ENCODE results near the gene SNX25. TPM values are rescaled to one million over a fixed set of nuclear protein-coding genes. Genes with fewer than 3 reads are reported as not detected.

Gene SNX25
- total and polyA plus RNA-seq, 10 of the 15 experiments (the other 5 are each of a cell fraction or from before 2014, with no cell fraction given) = 11.2 to 117 (median 62.8) TPM

GRCh38 chr4:185334326-185334725, 124.9 kb downstream of the SNX25 start:
- DNase-seq (ENCODE audit: low read depth, low spot score) = no peak
- ChIA-PET POLR2A (interaction anchor here (1.1 to 2.2 kb wide), 3 partner anchors 9 to 24 kb away, joined by 3 to 8 read pairs (median 3); no protein-coding TSS in a partner anchor), CTCF (interaction anchor here (0.6 kb wide), 2 partner anchors 35 to 148 kb away, joined by 3 to 5 read pairs; no protein-coding TSS in a partner anchor), SMC1A (ENCODE audit: uncharacterized antibody, unreplicated experiment) (interaction anchor here (2.8 to 10.4 kb wide), 2 partner anchors 11 to 26 kb away, joined by 9 to 132 read pairs; no protein-coding TSS in a partner anchor), RAD21 (ENCODE audit: unreplicated experiment) (no interaction called here)
- no peaks in the 10 kb centered on the region for H3K27me3 ChIP-seq (replicated peaks in 1 of 2; ENCODE audit: control insufficient read depth in 2 of 2, insufficient read depth in 2 of 2, low read length in 1 of 2)
- no TSS peak for BruUV-seq (replicated peaks)
- H3K27ac ChIP-seq (ENCODE audit: control insufficient read depth, insufficient read depth) = peak overlapping the region; percentile 22; the same call in 1 of the 2 replicates
- H3K4me1 ChIP-seq (ENCODE audit: control insufficient read depth, insufficient read depth, low read length) = peaks cover 48% of the 10 kb centered on the region
- 96% methylated on average over 4 of the region's 4 CpGs for WGBS (ENCODE audit: insufficient coverage, insufficient replicate concordance, low lambda C conversion rate, missing lambda C conversion rate)
- H3K4me2 ChIP-seq (ENCODE audit: control insufficient read depth, insufficient read depth) = no peak overlapping the region
- H3K9me3 ChIP-seq (replicated peaks; ENCODE audit: control insufficient read depth, insufficient read depth, low read length) = peaks cover 7% of the 10 kb centered on the region
- intact Hi-C loops (cut with micrococcal nuclease; ENCODE audit: unreplicated experiment) = no loop called here
- in situ Hi-C loops (cut with MboI) = no loop called here
- TF ChIP-seq NR2C2 (IDR thresholded peaks at IDR 0.05; ENCODE audit: borderline replicate concordance, control insufficient read depth, insufficient read length, low read depth) = no peak
- TF ChIP-seq ZNF384 (IDR thresholded peaks at IDR 0.05; ENCODE audit: borderline replicate concordance, low read depth, low read length) = no peak
- no peak for TF ChIP-seq ZNF217 (IDR thresholded peaks at IDR 0.05)
- TF ChIP-seq LARP7 (IDR thresholded peaks at IDR 0.05) = no peak
- TF ChIP-seq BMI1 (IDR thresholded peaks at IDR 0.05; ENCODE audit: borderline replicate concordance) = no peak
- no peak for TF ChIP-seq ETV6 (conservative IDR thresholded peaks at IDR 0.05 in 1 of 2, IDR thresholded peaks at IDR 0.05 in 1 of 2; ENCODE audit: borderline replicate concordance in 1 of 2, low read depth in 1 of 2)
- TF ChIP-seq NR2C1 (IDR thresholded peaks at IDR 0.05) = no peak
- TF ChIP-seq SMARCA5 (IDR thresholded peaks at IDR 0.05) = no peak
- no peak for TF ChIP-seq SREBF1 (IDR thresholded peaks at IDR 0.05; ENCODE audit: low read length)
- TF ChIP-seq RCOR1 (conservative IDR thresholded peaks at IDR 0.05; ENCODE audit: low read depth, low read length) = no peak
- no peak for TF ChIP-seq NFXL1 (IDR thresholded peaks at IDR 0.05; ENCODE audit: borderline replicate concordance)
- TF ChIP-seq, protein P1, sequence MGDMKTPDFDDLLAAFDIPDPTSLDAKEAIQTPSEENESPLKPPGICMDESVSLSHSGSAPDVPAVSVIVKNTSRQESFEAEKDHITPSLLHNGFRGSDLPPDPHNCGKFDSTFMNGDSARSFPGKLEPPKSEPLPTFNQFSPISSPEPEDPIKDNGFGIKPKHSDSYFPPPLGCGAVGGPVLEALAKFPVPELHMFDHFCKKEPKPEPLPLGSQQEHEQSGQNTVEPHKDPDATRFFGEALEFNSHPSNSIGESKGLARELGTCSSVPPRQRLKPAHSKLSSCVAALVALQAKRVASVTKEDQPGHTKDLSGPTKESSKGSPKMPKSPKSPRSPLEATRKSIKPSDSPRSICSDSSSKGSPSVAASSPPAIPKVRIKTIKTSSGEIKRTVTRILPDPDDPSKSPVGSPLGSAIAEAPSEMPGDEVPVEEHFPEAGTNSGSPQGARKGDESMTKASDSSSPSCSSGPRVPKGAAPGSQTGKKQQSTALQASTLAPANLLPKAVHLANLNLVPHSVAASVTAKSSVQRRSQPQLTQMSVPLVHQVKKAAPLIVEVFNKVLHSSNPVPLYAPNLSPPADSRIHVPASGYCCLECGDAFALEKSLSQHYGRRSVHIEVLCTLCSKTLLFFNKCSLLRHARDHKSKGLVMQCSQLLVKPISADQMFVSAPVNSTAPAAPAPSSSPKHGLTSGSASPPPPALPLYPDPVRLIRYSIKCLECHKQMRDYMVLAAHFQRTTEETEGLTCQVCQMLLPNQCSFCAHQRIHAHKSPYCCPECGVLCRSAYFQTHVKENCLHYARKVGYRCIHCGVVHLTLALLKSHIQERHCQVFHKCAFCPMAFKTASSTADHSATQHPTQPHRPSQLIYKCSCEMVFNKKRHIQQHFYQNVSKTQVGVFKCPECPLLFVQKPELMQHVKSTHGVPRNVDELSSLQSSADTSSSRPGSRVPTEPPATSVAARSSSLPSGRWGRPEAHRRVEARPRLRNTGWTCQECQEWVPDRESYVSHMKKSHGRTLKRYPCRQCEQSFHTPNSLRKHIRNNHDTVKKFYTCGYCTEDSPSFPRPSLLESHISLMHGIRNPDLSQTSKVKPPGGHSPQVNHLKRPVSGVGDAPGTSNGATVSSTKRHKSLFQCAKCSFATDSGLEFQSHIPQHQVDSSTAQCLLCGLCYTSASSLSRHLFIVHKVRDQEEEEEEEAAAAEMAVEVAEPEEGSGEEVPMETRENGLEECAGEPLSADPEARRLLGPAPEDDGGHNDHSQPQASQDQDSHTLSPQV (IDR thresholded peaks at IDR 0.05) = no peak
- no peak for TF ChIP-seq POU2F2 (IDR thresholded peaks at IDR 0.05; ENCODE audit: borderline replicate concordance, low read depth, low read length)
- no peak for TF ChIP-seq EP300 (IDR thresholded peaks at IDR 0.05; ENCODE audit: borderline replicate concordance in 1 of 2, control insufficient read depth in 1 of 2, low read depth in 2 of 2, low read length in 2 of 2)
- TF ChIP-seq POLR2AphosphoS5 (IDR thresholded peaks at IDR 0.05; ENCODE audit: low read length) = no peak
- TF ChIP-seq NBN (IDR thresholded peaks at IDR 0.05) = no peak
- no peak for TF ChIP-seq CBX3 (IDR thresholded peaks at IDR 0.05; ENCODE audit: borderline replicate concordance, low read depth)
- TF ChIP-seq RAD51 (IDR thresholded peaks at IDR 0.05) = no peak
- H3K4me3 ChIP-seq = no peak overlapping the region
- peaks cover 23% of the 10 kb centered on the region for H3K79me2 ChIP-seq (ENCODE audit: control insufficient read depth, insufficient read depth, low read length)
- H3K36me3 ChIP-seq (ENCODE audit: control insufficient read depth in 2 of 2, insufficient read depth in 2 of 2, low read length in 1 of 2) = peaks cover under 1 to 15% of the 10 kb centered on the region in 2 experiments; a peak in 3 of 4 replicates
- no peak overlapping the region for H3K9ac ChIP-seq (ENCODE audit: control insufficient read depth, insufficient read depth, low read length)
- ATAC-seq = no peak
- H4K20me1 ChIP-seq (ENCODE audit: control insufficient read depth, insufficient read depth) = no peaks in the 10 kb centered on the region
- no peak for FAIRE-seq
- no peak overlapping the region for H2AFZ ChIP-seq (ENCODE audit: control insufficient read depth, low read depth, low read length)
